ENCODE measurements around the gene RAB13. TPM values are rescaled to one million over a fixed set of nuclear protein-coding genes. Genes with fewer than 3 reads are reported as not detected.

The RAB13 gene
- total and polyA plus RNA-seq, 2 of the 8 experiments (the other 6 are each of a cell fraction or from before 2014, with no cell fraction given), result 70.5 to 157 TPM

DNA sequence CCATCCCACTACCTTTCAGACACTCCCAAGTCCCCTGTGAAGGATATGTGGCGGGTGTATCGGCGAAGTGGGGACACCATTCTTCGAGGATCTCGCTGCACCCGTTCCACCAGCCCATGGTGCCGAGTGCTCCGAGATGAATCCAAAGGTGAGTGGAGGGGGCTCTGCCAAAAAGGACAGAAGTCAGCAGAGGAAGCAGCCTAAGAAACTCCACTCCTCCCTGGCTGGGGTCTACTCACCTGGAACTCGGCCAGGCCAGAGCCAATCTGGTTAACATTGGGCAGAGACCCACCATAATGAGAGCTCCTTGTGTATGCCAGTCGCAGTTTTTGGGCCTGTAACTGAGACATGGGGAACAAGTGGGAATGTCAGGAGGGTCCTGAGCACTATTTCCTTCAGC is 31.3 kb downstream of the RAB13 start (continued):
- TF ChIP-seq RNF2 (IDR thresholded peaks at IDR 0.05; ENCODE audit: borderline replicate concordance, low read depth, low read length, missing control alignments, poor library complexity, severe bottlenecking) (no peak), RBBP5 (IDR thresholded peaks at IDR 0.05; ENCODE audit: borderline replicate concordance, low read depth, low read length) (no peak), RFX5 (IDR thresholded peaks at IDR 0.05; ENCODE audit: borderline replicate concordance, low read depth, low read length) (no peak)

All from H1 (cell line).